Neural crest cell (in vitro differentiated cells): ENCODE data around the gene GASK1B. TPM values are rescaled to one million over a fixed set of nuclear protein-coding genes. Genes with fewer than 3 reads are reported as not detected.

ENCODE experiments used
- DNase-seq: peaks from one replicate; pipeline ENCODE4 v3.0.0; 2021; ENCODE audit warnings: low read depth, mixed read lengths, low spot score
- H3K27ac Mint-ChIP-seq: one replicate; pipeline ENCODE4 v1.8.0; 2021; ENCODE audit warnings: mild to moderate bottlenecking, mixed read lengths; ENCODE audit not compliant: unreplicated experiment
- H3K27me3 Mint-ChIP-seq: 2 replicates; pipeline ENCODE4 v1.8.0; 2021; ENCODE audit warnings: low read depth, mild to moderate bottlenecking, mixed read lengths
- H3K36me3 Mint-ChIP-seq: 2 replicates; pipeline ENCODE4 v1.8.0; 2021; ENCODE audit warnings: low read depth, mild to moderate bottlenecking, mixed read lengths
- H3K4me1 Mint-ChIP-seq: 2 replicates; pipeline ENCODE4 v1.8.0; 2021; ENCODE audit warnings: mixed read lengths
- H3K4me3 Mint-ChIP-seq: one replicate; pipeline ENCODE4 v1.8.0; 2021; ENCODE audit warnings: mild to moderate bottlenecking, mixed read lengths
- H3K9me3 Mint-ChIP-seq: 2 replicates; pipeline ENCODE4 v1.8.0; 2021; ENCODE audit warnings: mixed read lengths
- CTCF ChIP-seq: fragments of 200-600 bp; sonication (generic); conservative IDR thresholded peaks from 2 replicates; pipeline ENCODE4 v1.5.0; 2021; ENCODE audit warnings: antibody characterized with exemption, mild to moderate bottlenecking
- long read RNA-seq: library from polyadenylated mRNA; unstranded; transcript quantifications from one replicate; pipeline ENCODE4 v2.0.0, GENCODE V29; 2020
- total RNA-seq: library from RNA; stranded (reverse); gene quantifications from 2 replicates; pipeline ENCODE4 v1.2.1, GENCODE V29; 2021

GASK1B gene
- total RNA-seq: 8.7 and 8.8 TPM in 2 replicates
- long read RNA-seq, full-length matches to known transcripts: 5 of 10 reads
- long read RNA-seq, partial matches to known transcripts: 5 of 10 reads
- long read RNA-seq, other reads (novel, unspliced or antisense): 0 of 10 reads

GRCh38 chr4:158172261-158173258, at the start of gene GASK1B:
GASK1B (minus strand) TSS chr4:158173025; CDS start chr4:158171375, 1,650 bp downstream.
- peak within 1 kb of the TSS; percentile 89 for H3K27ac Mint-ChIP-seq
- TF ChIP-seq CTCF: peak; percentile 87
- peaks cover 24% of the 10 kb centered on the region for H3K4me1 Mint-ChIP-seq
- no peaks in the 10 kb centered on the region for H3K27me3 Mint-ChIP-seq
- no peaks in the 10 kb centered on the region for H3K9me3 Mint-ChIP-seq
- H3K36me3 Mint-ChIP-seq: no peaks in the 10 kb centered on the region
- peak within 1 kb of the TSS; percentile 77 for H3K4me3 Mint-ChIP-seq
- DNase-seq: no peak

- TF ChIP-seq CTCF: no peak
- no peak overlapping the region for H3K4me3 Mint-ChIP-seq
- DNase-seq: no peak
- H3K9me3 Mint-ChIP-seq: no peaks in the 10 kb centered on the region
- H3K27me3 Mint-ChIP-seq: no peaks in the 10 kb centered on the region
- no peak overlapping the region for H3K27ac Mint-ChIP-seq
- no peaks in the 10 kb centered on the region for H3K4me1 Mint-ChIP-seq
- H3K36me3 Mint-ChIP-seq: no peaks in the 10 kb centered on the region
These were observed 46.8 kb upstream of the GASK1B start for GRCh38 chr4:158219623-158220022.

GRCh38 chr4:158217763-158218162, 44.9 kb upstream of the GASK1B start:
- H3K27ac Mint-ChIP-seq: no peak overlapping the region
- H3K4me3 Mint-ChIP-seq: no peak overlapping the region
- no peaks in the 10 kb centered on the region for H3K36me3 Mint-ChIP-seq
- TF ChIP-seq CTCF: no peak
- DNase-seq: no peak
- no peaks in the 10 kb centered on the region for H3K4me1 Mint-ChIP-seq
- no peaks in the 10 kb centered on the region for H3K9me3 Mint-ChIP-seq
- H3K27me3 Mint-ChIP-seq: no peaks in the 10 kb centered on the region

- no peak overlapping the region for H3K27ac Mint-ChIP-seq
These were observed 42.0 kb upstream of the GASK1B start for GRCh38 chr4:158214856-158215255.

GRCh38 chr4:158213466-158213865, 40.6 kb upstream of the GASK1B start:
- H3K9me3 Mint-ChIP-seq: no peaks in the 10 kb centered on the region
- no peak for DNase-seq
- H3K27me3 Mint-ChIP-seq: no peaks in the 10 kb centered on the region
- H3K4me3 Mint-ChIP-seq: no peak overlapping the region
- H3K4me1 Mint-ChIP-seq: peaks cover 15% of the 10 kb centered on the region
- H3K36me3 Mint-ChIP-seq: no peaks in the 10 kb centered on the region
- no peak for TF ChIP-seq CTCF
- H3K27ac Mint-ChIP-seq: no peak overlapping the region

More at GRCh38 chr4:158214856-158215255, 42.0 kb upstream of the GASK1B start:
- TF ChIP-seq CTCF: no peak
- Mint-ChIP-seq H3K9me3 (no peaks in the 10 kb centered on the region), H3K4me3 (no peak overlapping the region), H3K36me3 (no peaks in the 10 kb centered on the region), H3K4me1 (peaks cover 14% of the 10 kb centered on the region), H3K27me3 (no peaks in the 10 kb centered on the region)
- DNase-seq: no peak
